ENCODE results near the gene CEP85L.

CEP85L gene

DNA sequence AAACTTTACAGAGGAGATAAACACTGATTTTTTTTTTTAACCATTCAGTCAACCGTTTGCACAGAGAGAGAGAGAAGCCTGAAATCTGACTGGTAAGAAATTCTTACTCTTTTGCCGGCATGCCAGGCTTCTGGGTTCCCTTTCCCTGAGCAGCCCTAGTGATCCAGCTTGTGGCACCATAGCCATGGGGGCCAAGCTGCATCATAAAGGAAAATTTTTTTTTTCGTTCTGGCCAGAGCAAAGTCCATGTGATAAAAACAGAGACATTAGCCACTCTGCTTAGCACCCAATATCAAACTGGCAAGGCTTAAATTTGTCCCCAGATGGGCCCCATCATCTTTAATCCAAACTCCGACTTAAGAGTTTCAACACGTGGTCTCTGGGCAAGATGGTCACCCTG lies 44.5 kb downstream of the CEP85L start:
- H3K27me3 ChIP-seq (ENCODE audit: control insufficient read depth, insufficient read depth, low read length): no peaks in the 10 kb centered on the region
- no peaks in the 10 kb centered on the region for H3K4me1 ChIP-seq (ENCODE audit: control insufficient read depth, insufficient read depth, low read length)
- no peaks in the 10 kb centered on the region for H3K36me3 ChIP-seq (ENCODE audit: control insufficient read depth, insufficient read depth, low read length)
- H3K9ac ChIP-seq (ENCODE audit: low read depth, low read length): no peak overlapping the region
- H3K4me3 ChIP-seq (ENCODE audit: low read depth, low read length): no peak overlapping the region
- H3K9me3 ChIP-seq (ENCODE audit: control insufficient read depth, insufficient read depth, low read length): no peaks in the 10 kb centered on the region

- Histone ChIP-seq H3K4me1 (ENCODE audit: control insufficient read depth, insufficient read depth, low read length) (no peaks in the 10 kb centered on the region), H3K9ac (ENCODE audit: low read depth, low read length) (no peak overlapping the region), H3K36me3 (ENCODE audit: control insufficient read depth, insufficient read depth, low read length) (no peaks in the 10 kb centered on the region), H3K9me3 (ENCODE audit: control insufficient read depth, insufficient read depth, low read length) (no peaks in the 10 kb centered on the region), H3K4me3 (ENCODE audit: low read depth, low read length) (no peak overlapping the region), H3K27me3 (ENCODE audit: control insufficient read depth, insufficient read depth, low read length) (no peaks in the 10 kb centered on the region)
Observed at GRCh38 chr6:118606268-118606667, 45.1 kb downstream of the CEP85L start.

- no peaks in the 10 kb centered on the region for H3K9me3 ChIP-seq (ENCODE audit: control insufficient read depth, insufficient read depth, low read length)
- H3K4me3 ChIP-seq (ENCODE audit: low read depth, low read length): no peak overlapping the region
- no peak overlapping the region for H3K9ac ChIP-seq (ENCODE audit: low read depth, low read length)
- H3K4me1 ChIP-seq (ENCODE audit: control insufficient read depth, insufficient read depth, low read length): no peaks in the 10 kb centered on the region
- H3K36me3 ChIP-seq (ENCODE audit: control insufficient read depth, insufficient read depth, low read length): no peaks in the 10 kb centered on the region
- H3K27me3 ChIP-seq (ENCODE audit: control insufficient read depth, insufficient read depth, low read length): no peaks in the 10 kb centered on the region
Observed at GRCh38 chr6:118603372-118603771, 48.0 kb downstream of the CEP85L start.

- H3K36me3 ChIP-seq (ENCODE audit: control insufficient read depth, insufficient read depth, low read length): no peaks in the 10 kb centered on the region
- no peak overlapping the region for H3K9ac ChIP-seq (ENCODE audit: low read depth, low read length)
- peaks cover 5% of the 10 kb centered on the region for H3K4me1 ChIP-seq (ENCODE audit: control insufficient read depth, insufficient read depth, low read length)
- no peaks in the 10 kb centered on the region for H3K27me3 ChIP-seq (ENCODE audit: control insufficient read depth, insufficient read depth, low read length)
- H3K4me3 ChIP-seq (ENCODE audit: low read depth, low read length): no peak overlapping the region
- no peaks in the 10 kb centered on the region for H3K9me3 ChIP-seq (ENCODE audit: control insufficient read depth, insufficient read depth, low read length)
Observed at GRCh38 chr6:118602300-118602699, 49.1 kb downstream of the CEP85L start.

DNA sequence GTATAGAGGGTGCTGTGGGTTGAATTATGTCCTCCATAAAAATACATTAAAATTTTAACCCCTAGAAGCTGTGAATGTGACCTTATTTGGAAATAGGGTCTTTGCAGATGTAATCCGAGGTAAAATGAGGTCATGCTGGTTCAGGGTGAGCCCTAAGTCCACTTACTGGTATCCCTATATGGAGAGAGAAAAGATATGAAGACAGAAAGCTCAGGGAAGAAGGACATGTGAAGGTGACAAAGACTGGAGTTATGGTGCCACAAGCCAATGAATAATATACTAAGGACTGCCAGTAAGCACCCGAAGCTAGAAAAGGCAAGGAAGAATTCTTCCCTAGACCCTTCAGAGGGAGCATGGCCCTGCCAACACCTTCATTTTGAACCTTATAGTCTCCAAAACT lies 53.1 kb downstream of the CEP85L start:
- H3K9me3 ChIP-seq (ENCODE audit: control insufficient read depth, insufficient read depth, low read length): no peaks in the 10 kb centered on the region
- peaks cover 5% of the 10 kb centered on the region for H3K4me1 ChIP-seq (ENCODE audit: control insufficient read depth, insufficient read depth, low read length)
- H3K4me3 ChIP-seq (ENCODE audit: low read depth, low read length): no peak overlapping the region
- no peak overlapping the region for H3K9ac ChIP-seq (ENCODE audit: low read depth, low read length)
- H3K27me3 ChIP-seq (ENCODE audit: control insufficient read depth, insufficient read depth, low read length): no peaks in the 10 kb centered on the region
- H3K36me3 ChIP-seq (ENCODE audit: control insufficient read depth, insufficient read depth, low read length): no peaks in the 10 kb centered on the region

DNA sequence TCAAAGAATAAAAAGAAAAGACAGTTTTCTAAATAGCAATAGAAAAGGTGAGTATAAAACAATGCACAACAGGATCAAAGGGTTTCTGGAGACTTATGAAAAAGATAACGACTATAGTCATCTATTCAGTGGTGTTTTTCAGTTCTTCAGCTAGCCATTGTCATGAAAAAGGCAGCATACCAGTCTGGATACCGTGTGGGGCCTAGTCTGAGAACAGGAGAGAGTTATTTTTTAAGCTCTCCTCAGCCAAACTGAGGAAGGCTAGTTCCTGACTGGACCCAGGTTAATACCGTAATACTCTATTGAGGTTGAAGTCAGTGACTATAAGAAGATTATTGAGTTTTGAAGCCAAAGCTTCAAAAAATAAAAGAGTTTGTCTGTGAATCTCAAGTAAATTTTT lies 53.8 kb downstream of the CEP85L start:
- Histone ChIP-seq H3K36me3 (ENCODE audit: control insufficient read depth, insufficient read depth, low read length) (no peaks in the 10 kb centered on the region), H3K27me3 (ENCODE audit: control insufficient read depth, insufficient read depth, low read length) (no peaks in the 10 kb centered on the region), H3K4me3 (ENCODE audit: low read depth, low read length) (no peak overlapping the region), H3K9me3 (ENCODE audit: control insufficient read depth, insufficient read depth, low read length) (no peaks in the 10 kb centered on the region), H3K4me1 (ENCODE audit: control insufficient read depth, insufficient read depth, low read length) (peaks cover 5% of the 10 kb centered on the region), H3K9ac (ENCODE audit: low read depth, low read length) (no peak overlapping the region)

- Histone ChIP-seq H3K27me3 (ENCODE audit: control insufficient read depth, insufficient read depth, low read length) (no peaks in the 10 kb centered on the region), H3K4me3 (ENCODE audit: low read depth, low read length) (no peak overlapping the region), H3K9ac (ENCODE audit: low read depth, low read length) (no peak overlapping the region), H3K4me1 (ENCODE audit: control insufficient read depth, insufficient read depth, low read length) (peaks cover 5% of the 10 kb centered on the region), H3K9me3 (ENCODE audit: control insufficient read depth, insufficient read depth, low read length) (no peaks in the 10 kb centered on the region), H3K36me3 (ENCODE audit: control insufficient read depth, insufficient read depth, low read length) (no peaks in the 10 kb centered on the region)
Observed at GRCh38 chr6:118596774-118597320, 54.5 kb downstream of the CEP85L start.

GRCh38 chr6:118594877-118595276 lies 56.5 kb downstream of the CEP85L start:
- Histone ChIP-seq H3K27me3 (ENCODE audit: control insufficient read depth, insufficient read depth, low read length) (no peaks in the 10 kb centered on the region), H3K9ac (ENCODE audit: low read depth, low read length) (no peak overlapping the region), H3K4me1 (ENCODE audit: control insufficient read depth, insufficient read depth, low read length) (peaks cover 7% of the 10 kb centered on the region), H3K4me3 (ENCODE audit: low read depth, low read length) (no peak overlapping the region), H3K36me3 (ENCODE audit: control insufficient read depth, insufficient read depth, low read length) (no peaks in the 10 kb centered on the region), H3K9me3 (ENCODE audit: control insufficient read depth, insufficient read depth, low read length) (no peaks in the 10 kb centered on the region)

GRCh38 chr6:118591897-118592296 lies 59.5 kb downstream of the CEP85L start:
- Histone ChIP-seq H3K4me1 (ENCODE audit: control insufficient read depth, insufficient read depth, low read length) (peaks cover 2% of the 10 kb centered on the region), H3K36me3 (ENCODE audit: control insufficient read depth, insufficient read depth, low read length) (no peaks in the 10 kb centered on the region), H3K4me3 (ENCODE audit: low read depth, low read length) (no peak overlapping the region), H3K9me3 (ENCODE audit: control insufficient read depth, insufficient read depth, low read length) (no peaks in the 10 kb centered on the region), H3K27me3 (ENCODE audit: control insufficient read depth, insufficient read depth, low read length) (no peaks in the 10 kb centered on the region), H3K9ac (ENCODE audit: low read depth, low read length) (no peak overlapping the region)

DNA sequence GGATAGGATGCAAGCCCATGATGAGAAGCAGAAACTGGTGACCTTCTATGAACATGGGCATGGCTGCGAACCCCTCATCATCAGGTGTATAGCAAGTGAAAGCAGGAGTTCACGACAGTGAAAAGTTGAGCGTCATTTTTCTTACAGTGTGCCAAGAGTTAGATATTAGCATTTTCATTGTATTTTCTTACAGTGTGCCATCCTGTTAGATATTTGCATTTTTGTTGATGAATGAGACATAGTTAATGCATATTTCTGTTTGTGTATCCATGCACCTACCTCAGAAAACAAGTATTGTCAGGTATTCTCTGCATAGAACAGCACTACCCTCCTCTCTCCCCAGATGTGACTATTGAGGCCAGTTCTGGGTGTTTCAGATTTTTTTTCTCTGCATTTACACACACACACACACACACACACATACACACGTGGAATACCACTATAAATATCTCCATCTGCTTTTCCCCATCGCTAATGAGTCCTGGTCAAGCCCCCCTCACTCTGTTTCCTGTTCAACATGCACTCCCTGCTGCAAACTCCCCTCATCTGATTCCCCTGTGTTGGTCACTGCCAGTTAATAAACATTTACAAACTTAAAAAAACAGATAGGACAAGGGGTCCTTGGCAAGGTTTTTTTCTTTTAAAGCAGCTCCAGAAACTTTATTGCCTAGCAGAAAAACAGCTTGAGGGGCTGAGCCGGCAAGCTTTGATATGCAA lies 61.6 kb downstream of the CEP85L start:
- Histone ChIP-seq H3K9ac (ENCODE audit: low read depth, low read length) (no peak overlapping the region), H3K4me3 (ENCODE audit: low read depth, low read length) (no peak overlapping the region), H3K9me3 (ENCODE audit: control insufficient read depth, insufficient read depth, low read length) (no peaks in the 10 kb centered on the region), H3K4me1 (ENCODE audit: control insufficient read depth, insufficient read depth, low read length) (peaks cover 2% of the 10 kb centered on the region), H3K36me3 (ENCODE audit: control insufficient read depth, insufficient read depth, low read length) (no peaks in the 10 kb centered on the region), H3K27me3 (ENCODE audit: control insufficient read depth, insufficient read depth, low read length) (no peaks in the 10 kb centered on the region)

DNA sequence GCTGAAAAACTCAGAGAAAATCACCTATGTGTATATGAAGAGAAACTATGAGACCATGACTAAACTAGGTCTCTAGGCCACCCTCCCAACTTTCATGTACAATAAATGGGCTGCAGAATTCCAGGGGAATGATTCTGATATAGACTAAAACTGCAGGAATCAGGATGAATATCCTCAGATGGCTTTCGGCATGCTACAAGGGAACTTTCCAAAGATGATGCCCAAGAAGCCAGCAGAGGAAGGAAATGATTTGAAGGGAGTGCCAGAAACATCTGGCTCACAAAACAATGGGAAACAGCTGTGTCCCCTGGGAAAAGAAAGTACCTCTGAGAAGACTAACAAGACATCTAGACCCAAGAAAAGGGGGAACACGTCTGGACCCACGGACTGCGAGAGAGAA lies 62.2 kb downstream of the CEP85L start:
- Histone ChIP-seq H3K4me1 (ENCODE audit: control insufficient read depth, insufficient read depth, low read length) (peaks cover 2% of the 10 kb centered on the region), H3K27me3 (ENCODE audit: control insufficient read depth, insufficient read depth, low read length) (no peaks in the 10 kb centered on the region), H3K4me3 (ENCODE audit: low read depth, low read length) (no peak overlapping the region), H3K9me3 (ENCODE audit: control insufficient read depth, insufficient read depth, low read length) (no peaks in the 10 kb centered on the region), H3K9ac (ENCODE audit: low read depth, low read length) (no peak overlapping the region), H3K36me3 (ENCODE audit: control insufficient read depth, insufficient read depth, low read length) (no peaks in the 10 kb centered on the region)

GRCh38 chr6:118588626-118589025 lies 62.8 kb downstream of the CEP85L start:
- peaks cover 2% of the 10 kb centered on the region for H3K4me1 ChIP-seq (ENCODE audit: control insufficient read depth, insufficient read depth, low read length)
- no peaks in the 10 kb centered on the region for H3K9me3 ChIP-seq (ENCODE audit: control insufficient read depth, insufficient read depth, low read length)
- no peak overlapping the region for H3K9ac ChIP-seq (ENCODE audit: low read depth, low read length)
- no peak overlapping the region for H3K4me3 ChIP-seq (ENCODE audit: low read depth, low read length)
- no peaks in the 10 kb centered on the region for H3K27me3 ChIP-seq (ENCODE audit: control insufficient read depth, insufficient read depth, low read length)
- no peaks in the 10 kb centered on the region for H3K36me3 ChIP-seq (ENCODE audit: control insufficient read depth, insufficient read depth, low read length)

Data from iPS-15b (cell line).